BE2C (cell line): ENCODE results near the gene RNF113B.

Experiments used
- DNase-seq: peaks from one replicate; pipeline ENCODE4 v3.0.0-alpha.2; 2020
- H3K27me3 ChIP-seq: fragments of 250-450 bp; sonication (Bioruptor Pico); 2 replicates; pipeline ENCODE4 v1.5.1; 2020; ENCODE audit warnings: mild to moderate bottlenecking
- H3K36me3 ChIP-seq: fragments of 250-450 bp; sonication (Bioruptor Pico); 2 replicates; pipeline ENCODE4 v1.5.1; 2020; ENCODE audit warnings: mild to moderate bottlenecking
- H3K4me1 ChIP-seq: fragments of 250-450 bp; sonication (Bioruptor Pico); 2 replicates; pipeline ENCODE4 v1.5.1; 2020
- H3K4me3 ChIP-seq: 2 replicates; pipeline ENCODE4 v1.5.1; 2011; ENCODE audit warnings: low read depth, low read length
- H3K9me3 ChIP-seq: fragments of 250-450 bp; sonication (Bioruptor Pico); 2 replicates; pipeline ENCODE4 v1.5.1; 2020
- CTCF ChIP-seq: IDR thresholded peaks from 2 replicates; pipeline ENCODE4 v1.5.1; 2012; ENCODE audit warnings: mild to moderate bottlenecking, low read depth, low read length

The RNF113B gene

GRCh38 chr13:98192008-98192407 is 14.9 kb upstream of the RNF113B start:
- peaks cover 38% of the 10 kb centered on the region for H3K4me1 ChIP-seq
- TF ChIP-seq CTCF = no peak

GRCh38 chr13:98190889-98191444 is 13.9 kb upstream of the RNF113B start:
- Histone ChIP-seq H3K9me3 (no peaks in the 10 kb centered on the region), H3K4me1 (peaks cover 34% of the 10 kb centered on the region), H3K36me3 (no peaks in the 10 kb centered on the region), H3K4me3 (no peak overlapping the region), H3K27me3 (no peaks in the 10 kb centered on the region)
- no peak for TF ChIP-seq CTCF
- peak; percentile 65 for DNase-seq

More at GRCh38 chr13:98192008-98192407, 14.9 kb upstream of the RNF113B start:
- H3K4me3 ChIP-seq = no peak overlapping the region
- no peaks in the 10 kb centered on the region for H3K9me3 ChIP-seq
- H3K36me3 ChIP-seq = no peaks in the 10 kb centered on the region
- H3K27me3 ChIP-seq = no peaks in the 10 kb centered on the region
- no peak for DNase-seq

GRCh38 chr13:98189841-98190505 is 12.9 kb upstream of the RNF113B start:
- no peaks in the 10 kb centered on the region for H3K27me3 ChIP-seq
- no peak overlapping the region for H3K4me3 ChIP-seq
- peak; percentile 55 for DNase-seq
- 0 out of 2 replicates have a peak, but pooled peaks have one; percentile 21 for TF ChIP-seq CTCF
- peaks cover 34% of the 10 kb centered on the region for H3K4me1 ChIP-seq
- H3K36me3 ChIP-seq = no peaks in the 10 kb centered on the region
- no peaks in the 10 kb centered on the region for H3K9me3 ChIP-seq

GRCh38 chr13:98188544-98189166 is 11.6 kb upstream of the RNF113B start:
- no peak for TF ChIP-seq CTCF
- H3K9me3 ChIP-seq = no peaks in the 10 kb centered on the region
- H3K4me1 ChIP-seq = peaks cover 34% of the 10 kb centered on the region
- no peaks in the 10 kb centered on the region for H3K36me3 ChIP-seq
- no peaks in the 10 kb centered on the region for H3K27me3 ChIP-seq
- no peak overlapping the region for H3K4me3 ChIP-seq
- DNase-seq = no peak

GRCh38 chr13:98187965-98188261 is 10.8 kb upstream of the RNF113B start:
- TF ChIP-seq CTCF = no peak
- no peak overlapping the region for H3K4me3 ChIP-seq

More at GRCh38 chr13:98187965-98188261, 10.8 kb upstream of the RNF113B start:
- H3K36me3 ChIP-seq = no peaks in the 10 kb centered on the region
- H3K9me3 ChIP-seq = no peaks in the 10 kb centered on the region
- no peaks in the 10 kb centered on the region for H3K27me3 ChIP-seq
- H3K4me1 ChIP-seq = peaks cover 27% of the 10 kb centered on the region
- no peak for DNase-seq
